Measurements from ENCODE around the gene CAD.

GRCh38 chr2:27263287-27264252, 46.4 kb downstream of the CAD start:
- TF ChIP-seq POLR2AphosphoS5 (IDR thresholded peaks at IDR 0.05; ENCODE audit: borderline replicate concordance, low read depth, low read length): no peak
- no peak for TF ChIP-seq EZH2 (IDR thresholded peaks at IDR 0.05)
